ENCODE results near the gene GDPD5. TPM values are rescaled to one million over a fixed set of nuclear protein-coding genes. Genes with fewer than 3 reads are reported as not detected.
A peak's percentile ranks its signal among the peaks of the same experiment; 100 is the strongest.

The GDPD5 gene
- total RNA-seq, 1 experiment from 2014 or later, result 7.8 TPM

DNA sequence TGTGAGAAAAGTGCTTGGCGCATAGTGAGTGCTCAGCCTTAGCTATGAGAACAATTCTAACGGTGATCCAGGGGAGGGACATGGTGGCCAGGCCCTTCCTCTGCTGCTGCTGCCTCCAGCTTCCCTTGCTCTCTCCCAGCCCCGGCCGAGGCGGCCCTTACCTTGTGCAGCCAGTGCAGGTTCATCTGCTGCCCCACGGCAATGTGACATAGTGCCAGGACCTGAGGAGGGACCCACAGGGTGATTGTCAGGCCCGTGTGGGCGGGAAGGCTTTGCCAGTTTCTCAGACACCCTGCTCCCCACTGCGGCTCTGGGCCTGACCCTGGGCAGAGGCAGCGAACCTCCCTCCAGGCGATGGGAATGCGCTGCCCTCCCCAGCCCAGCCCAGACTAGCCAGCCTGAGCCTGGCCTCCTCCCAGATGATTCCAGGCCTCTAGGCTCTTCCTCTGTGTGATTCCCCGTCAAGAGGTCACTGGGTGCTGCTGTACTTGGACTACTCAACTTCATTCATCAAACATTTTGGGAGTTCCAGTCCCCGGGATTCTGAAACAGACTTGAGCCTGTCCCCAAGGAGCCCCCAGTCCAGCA is 69.1 kb downstream of the GDPD5 start:
- Histone ChIP-seq H3K4ac (ENCODE audit: low read depth, low read length) (no peak overlapping the region), H3K79me1 (ENCODE audit: insufficient read depth, low read depth, low read length, poor library complexity, severe bottlenecking) (no peaks in the 10 kb centered on the region), H2BK120ac (ENCODE audit: low read depth, low read length, poor library complexity, severe bottlenecking) (no peak overlapping the region), H3K23me2 (ENCODE audit: insufficient read length, low read depth, low read length, poor library complexity, severe bottlenecking) (no peaks in the 10 kb centered on the region), H3K79me2 (ENCODE audit: insufficient read depth, low read length) (no peaks in the 10 kb centered on the region), H2BK15ac (ENCODE audit: low read depth, low read length) (no peak overlapping the region), H3K18ac (ENCODE audit: insufficient read length, low read depth, low read length) (no peak overlapping the region), H4K5ac (ENCODE audit: insufficient read length, low read depth, low read length) (no peak overlapping the region), H3K14ac (ENCODE audit: insufficient read depth, low read length) (peak overlapping the region; percentile 25; the same call in 1 of the 2 replicates), H4K20me1 (ENCODE audit: control insufficient read depth, insufficient read depth, insufficient read length) (no peaks in the 10 kb centered on the region), H3K23ac (ENCODE audit: insufficient read length, low read depth, low read length) (no peak overlapping the region), H4K91ac (ENCODE audit: insufficient read length, low read depth, low read length) (no peak overlapping the region), H2BK5ac (ENCODE audit: insufficient read length, low read length) (no peak overlapping the region), H3K27me3 (ENCODE audit: insufficient read depth, low read length) (no peaks in the 10 kb centered on the region), H3K27ac (ENCODE audit: insufficient read length, low read depth, low read length) (no peak overlapping the region), H3K56ac (ENCODE audit: insufficient read length, low read depth, low read length) (no peak overlapping the region), H2AK5ac (ENCODE audit: insufficient read length, low read length) (no peak overlapping the region), H3K9me3 (ENCODE audit: control insufficient read depth, low read depth, low read length) (no peaks in the 10 kb centered on the region), H3K4me2 (ENCODE audit: insufficient read depth, insufficient read length, low read length) (no peak overlapping the region), H3K4me1 (ENCODE audit: insufficient read depth, low read length) (no peaks in the 10 kb centered on the region), H2BK20ac (ENCODE audit: low read depth, low read length, poor library complexity, severe bottlenecking) (no peak overlapping the region), H4K8ac (replicated peaks; ENCODE audit: insufficient read length, low read depth, low read length) (no peak overlapping the region), H2AFZ (ENCODE audit: low read length) (no peak overlapping the region), H2BK12ac (ENCODE audit: insufficient read length, low read depth, low read length) (no peak overlapping the region), H3T11ph (ENCODE audit: low read length) (no peak overlapping the region), H3K9ac (ENCODE audit: extremely low read depth, insufficient read length, low read length) (no peak overlapping the region)
- H3K27me3 Mint-ChIP-seq (ENCODE audit: low read depth), result no peaks in the 10 kb centered on the region
- peaks cover 13% of the 10 kb centered on the region in 2 experiments for H3K4me1 Mint-ChIP-seq
- DNase-seq, result no peak
- no peak for TF ChIP-seq CTCF (conservative IDR thresholded peaks at IDR 0.05)
- no peaks in the 10 kb centered on the region for H3K9me3 Mint-ChIP-seq
- no peak overlapping the region for H3K4me3 Mint-ChIP-seq
- WGBS (ENCODE audit: extremely low coverage, insufficient read length, low lambda C conversion rate), result no CpG with 5 or more reads among the region's 14 CpGs
- H3K27ac Mint-ChIP-seq, result peak overlapping the region in 2 of 3 experiments; percentile 20 to 79; a peak in 1 of 7 replicates
- no peaks in the 10 kb centered on the region; a peak in 1 of 7 replicates for H3K36me3 Mint-ChIP-seq (ENCODE audit: insufficient read depth in 1 of 3, low read depth in 3 of 3)
